IMR-90 (cell line): ENCODE results near the gene HOXD8. TPM values are rescaled to one million over a fixed set of nuclear protein-coding genes. Genes with fewer than 3 reads are reported as not detected.

ENCODE experiments used
- CTCF ChIP-seq: conservative IDR thresholded peaks from 2 replicates; pipeline ENCODE4 v1.5.1; 2012; ENCODE audit warnings: mild to moderate bottlenecking, low read depth, low read length, improper control_type of control experiment
- RAD21 ChIP-seq: IDR thresholded peaks from 2 replicates; pipeline ENCODE4 v1.6.1; 2012; ENCODE audit warnings: low read length, improper control_type of control experiment
- RCOR1 ChIP-seq: IDR thresholded peaks from 2 replicates; pipeline ENCODE4 v1.6.1; 2012; ENCODE audit warnings: mild to moderate bottlenecking, low read length, improper control_type of control experiment; ENCODE audit not compliant: insufficient replicate concordance
- RFX5 ChIP-seq: IDR thresholded peaks from 2 replicates; pipeline ENCODE4 v1.8.0; 2012; ENCODE audit warnings: low read depth, mild to moderate bottlenecking, low read length, moderate library complexity
- polyA plus RNA-seq, 3 experiments: library from polyadenylated mRNA; depleted of rRNA; stranded (reverse); fragments of >200 nt; gene quantifications; 2 replicates each; pipeline ENCODE4 v1.2.3, GENCODE V29; 2012; ENCODE audit warnings: low replicate concordance in 1 of 3
- total RNA-seq: library from RNA; depleted of rRNA; stranded (reverse); fragments of >200 nt; gene quantifications from 2 replicates; pipeline ENCODE4 v1.2.3, GENCODE V29; 2012

Gene HOXD8
- total and polyA plus RNA-seq, 2 of the 4 experiments (the other 2 are of a cell fraction), result not detected

GRCh38 chr2:176172895-176173566 is 43.5 kb downstream of the HOXD8 start (continued):
- TF ChIP-seq RFX5 (no peak), RAD21 (no peak), RCOR1 (no peak), CTCF (no peak)
